HepG2 (cell line): ENCODE data around the gene ELMO2. TPM values are rescaled to one million over a fixed set of nuclear protein-coding genes. Genes with fewer than 3 reads are reported as not detected.
A peak's percentile ranks its signal among the peaks of the same experiment; 100 is the strongest.

Source experiments
- BHLHE40 ChIP-seq: IDR thresholded peaks from 2 replicates; pipeline ENCODE4 v1.6.1; 2011; ENCODE audit warnings: low read length, improper control_type of control experiment
- ETV5 ChIP-seq: IDR thresholded peaks from 2 replicates; pipeline ENCODE4 v1.6.1; 2018; ENCODE audit warnings: missing biosample characterization, missing genetic modification reagents, inconsistent platforms, borderline replicate concordance
- HES4 ChIP-seq: sonication (generic); formaldehyde crosslinking; IDR thresholded peaks from 2 replicates; pipeline ENCODE4 v1.9.0; 2021; ENCODE audit warnings: mild to moderate bottlenecking, missing genetic modification reagents, borderline replicate concordance
- MLXIP ChIP-seq: sonication (generic); formaldehyde crosslinking; IDR thresholded peaks from 2 replicates; pipeline ENCODE4 v1.9.0; 2021; ENCODE audit warnings: missing genetic modification reagents, borderline replicate concordance
- MXI1 ChIP-seq: IDR thresholded peaks from 3 replicates; pipeline ENCODE4 v1.6.1; 2012; ENCODE audit warnings: low read depth, low read length, inconsistent platforms, borderline replicate concordance
- PITX1 ChIP-seq: sonication (generic); formaldehyde crosslinking; IDR thresholded peaks from 2 replicates; pipeline ENCODE4 v1.5.1; 2020; ENCODE audit warnings: mild to moderate bottlenecking, missing genetic modification reagents
- TBP ChIP-seq: sonication (generic); formaldehyde crosslinking; IDR thresholded peaks from 2 replicates; pipeline ENCODE4 v1.5.0; 2020; ENCODE audit warnings: missing genetic modification reagents
- TCF7 ChIP-seq: sonication (generic); IDR thresholded peaks from 2 replicates; pipeline ENCODE4 v1.6.1; 2016; ENCODE audit warnings: antibody characterized with exemption, low read depth
- TFDP1 ChIP-seq: IDR thresholded peaks from 2 replicates; pipeline ENCODE4 v1.6.1; 2016; ENCODE audit warnings: missing compliant biosample characterization, missing genetic modification reagents, borderline replicate concordance
- ZFP36 ChIP-seq: fragments of 150-350 bp; IDR thresholded peaks from 2 replicates; pipeline ENCODE4 v1.6.1; 2018; ENCODE audit warnings: borderline replicate concordance, low read length, low read depth; ENCODE audit not compliant: partially characterized antibody
- ZNF275 ChIP-seq: sonication (generic); formaldehyde crosslinking; IDR thresholded peaks from 2 replicates; pipeline ENCODE4 v1.8.0; 2022; ENCODE audit warnings: missing genetic modification reagents, mild to moderate bottlenecking, inconsistent platforms, borderline replicate concordance
- ZNF670 ChIP-seq: sonication (generic); formaldehyde crosslinking; IDR thresholded peaks from 2 replicates; pipeline ENCODE4 v1.8.0; 2022; ENCODE audit warnings: mild to moderate bottlenecking, missing genetic modification reagents, borderline replicate concordance
- ZNF772 ChIP-seq: sonication (generic); formaldehyde crosslinking; IDR thresholded peaks from 2 replicates; pipeline ENCODE4 v1.5.0; 2020; ENCODE audit warnings: mild to moderate bottlenecking, missing genetic modification reagents
- polyA plus RNA-seq, 8 experiments: library from polyadenylated mRNA; depleted of rRNA in 3 of 8; stranded (reverse) in 7 of 8; unstranded in 1 of 8; fragments of >200 nt; fragmentation: Illumina TruSeq in 4 of 8; extraction: Trizol in 4 of 8; gene quantifications; 2 replicates each; pipeline versions ENCODE4 v1.2.1 to v1.2.3, GENCODE V29; 2011 to 2016; ENCODE audit warnings: low read depth in 4 of 8, missing spikeins in 1 of 8, mixed read lengths in 1 of 8; ENCODE audit not compliant: insufficient read depth in 1 of 8
- total RNA-seq, 5 experiments: library from RNA; depleted of rRNA; stranded (reverse); fragments of >200 nt; fragmentation: Illumina TruSeq; extraction: Trizol; gene quantifications; 2 replicates each; pipeline ENCODE4 v1.2.3, GENCODE V29; 2016; ENCODE audit warnings: low read depth in 1 of 5
- TF ChIP-seq, protein P1 (sequence below): sonication (generic); formaldehyde crosslinking; IDR thresholded peaks from 2 replicates; pipeline ENCODE4 v1.8.0; 2023; ENCODE audit warnings: mild to moderate bottlenecking, missing genetic modification reagents
- TF ChIP-seq, protein P2 (sequence below): sonication (generic); formaldehyde crosslinking; IDR thresholded peaks from 2 replicates; pipeline ENCODE4 v1.5.1; 2020; ENCODE audit warnings: missing genetic modification reagents, mild to moderate bottlenecking, borderline replicate concordance
- TF ChIP-seq, protein P3 (sequence below): sonication (generic); formaldehyde crosslinking; IDR thresholded peaks from 2 replicates; pipeline ENCODE4 v1.5.0; 2020; ENCODE audit warnings: missing genetic modification reagents

ELMO2 gene
- total and polyA plus RNA-seq, 2 of the 13 experiments (the other 11 are each of a cell fraction or from before 2014, with no cell fraction given) = 30.6 to 35.7 TPM

GRCh38 chr20:46406200-46406985, at the start of gene ELMO2 (continued):
- TF ChIP-seq ZNF772 (CRISPR knock-in tag) (peak; percentile 46), PITX1 (CRISPR knock-in tag) (peak; percentile 38; the same call in 1 of the 2 replicates), TBP (CRISPR knock-in tag) (no peak), ETV5 (CRISPR knock-in tag) (peak; percentile 36), MLXIP (CRISPR knock-in tag) (peak; percentile 40; the same call in 1 of the 2 replicates), ZNF275 (peak; percentile 67; the same call in 1 of the 2 replicates), TCF7 (no peak), TFDP1 (peak; percentile 25; the same call in 1 of the 2 replicates), MXI1 (peak; percentile 26; the same call in 1 of the 3 replicates), ZFP36 (no peak), BHLHE40 (no peak; the same call in 1 of the 2 replicates), ZNF670 (CRISPR knock-in tag) (peak; percentile 67; the same call in 1 of the 2 replicates), HES4 (CRISPR knock-in tag) (peak; percentile 97)
- TF ChIP-seq, protein P1, sequence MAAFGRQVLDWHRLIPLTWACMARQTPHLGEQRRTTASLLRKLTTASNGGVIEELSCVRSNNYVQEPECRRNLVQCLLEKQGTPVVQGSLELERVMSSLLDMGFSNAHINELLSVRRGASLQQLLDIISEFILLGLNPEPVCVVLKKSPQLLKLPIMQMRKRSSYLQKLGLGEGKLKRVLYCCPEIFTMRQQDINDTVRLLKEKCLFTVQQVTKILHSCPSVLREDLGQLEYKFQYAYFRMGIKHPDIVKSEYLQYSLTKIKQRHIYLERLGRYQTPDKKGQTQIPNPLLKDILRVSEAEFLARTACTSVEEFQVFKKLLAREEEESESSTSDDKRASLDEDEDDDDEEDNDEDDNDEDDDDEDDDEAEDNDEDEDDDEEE (CRISPR knock-in tag) = peak; percentile 64; the same call in 1 of the 2 replicates
- TF ChIP-seq, protein P2, sequence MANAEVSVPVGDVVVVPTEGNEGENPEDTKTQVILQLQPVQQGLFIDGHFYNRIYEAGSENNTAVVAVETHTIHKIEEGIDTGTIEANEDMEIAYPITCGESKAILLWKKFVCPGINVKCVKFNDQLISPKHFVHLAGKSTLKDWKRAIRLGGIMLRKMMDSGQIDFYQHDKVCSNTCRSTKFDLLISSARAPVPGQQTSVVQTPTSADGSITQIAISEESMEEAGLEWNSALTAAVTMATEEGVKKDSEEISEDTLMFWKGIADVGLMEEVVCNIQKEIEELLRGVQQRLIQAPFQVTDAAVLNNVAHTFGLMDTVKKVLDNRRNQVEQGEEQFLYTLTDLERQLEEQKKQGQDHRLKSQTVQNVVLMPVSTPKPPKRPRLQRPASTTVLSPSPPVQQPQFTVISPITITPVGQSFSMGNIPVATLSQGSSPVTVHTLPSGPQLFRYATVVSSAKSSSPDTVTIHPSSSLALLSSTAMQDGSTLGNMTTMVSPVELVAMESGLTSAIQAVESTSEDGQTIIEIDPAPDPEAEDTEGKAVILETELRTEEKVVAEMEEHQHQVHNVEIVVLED (CRISPR knock-in tag) = peak; percentile 78
- TF ChIP-seq, protein P3, sequence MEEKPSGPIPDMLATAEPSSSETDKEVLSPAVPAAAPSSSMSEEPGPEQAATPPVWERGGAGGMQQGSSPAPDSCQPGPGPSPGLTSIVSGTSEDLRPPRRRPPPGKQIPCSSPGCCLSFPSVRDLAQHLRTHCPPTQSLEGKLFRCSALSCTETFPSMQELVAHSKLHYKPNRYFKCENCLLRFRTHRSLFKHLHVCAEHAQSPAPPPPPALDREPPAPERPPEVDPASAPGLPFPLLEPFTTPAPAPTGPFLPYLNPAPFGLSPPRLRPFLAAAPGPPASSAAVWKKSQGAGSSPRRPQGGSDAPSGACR = peak; percentile 65
